Heart right ventricle (tissue), 16 donors: ENCODE results near the gene SLC35B1. TPM values are rescaled to one million over a fixed set of nuclear protein-coding genes. Genes with fewer than 3 reads are reported as not detected.

Source experiments
- ATAC-seq, 8 donors: fragments of 200-7000 bp; cut with Tn5 transposase; one replicate each; pipeline ENCODE4 v1.9.1; 2020; ENCODE audit warnings: mild to moderate bottlenecking in 8 of 8, moderate library complexity in 8 of 8, moderate number of reproducible peaks in 1 of 8
- DNase-seq, 2 donors: peaks; one replicate each; pipeline ENCODE4 v3.0.0-alpha.2; 2020
- H3K27ac ChIP-seq, 10 donors: fragments of 200-600 bp; sonication (generic) in 2 of 10; one replicate each; pipeline versions ENCODE4 v1.5.0 to v1.8.0; 2020 to 2022; ENCODE audit warnings: mild to moderate bottlenecking in 3 of 10
- H3K27me3 ChIP-seq, 7 donors: fragments of 200-600 bp; one replicate each; pipeline ENCODE4 v1.8.0; 2021 to 2022; ENCODE audit warnings: mild to moderate bottlenecking in 2 of 7
- H3K36me3 ChIP-seq, 9 donors: fragments of 200-600 bp; sonication (generic) in 1 of 9; one replicate each; pipeline versions ENCODE4 v1.5.0 to v1.8.0; 2020 to 2022; ENCODE audit warnings: mild to moderate bottlenecking in 2 of 9
- H3K4me1 ChIP-seq, 9 donors: fragments of 200-600 bp; sonication (generic) in 1 of 9; one replicate each; pipeline versions ENCODE4 v1.5.0 to v1.8.0; 2020 to 2022; ENCODE audit warnings: mild to moderate bottlenecking in 4 of 9
- H3K4me3 ChIP-seq, 10 donors: fragments of 200-600 bp; sonication (generic) in 2 of 10; one replicate each; pipeline versions ENCODE4 v1.5.0 to v1.8.0; 2020 to 2022; ENCODE audit warnings: mild to moderate bottlenecking in 7 of 10, moderate library complexity in 2 of 10
- H3K9me3 ChIP-seq, 11 donors: fragments of 200-600 bp in 10 of 11; sonication (generic) in 2 of 11; one replicate each; pipeline versions ENCODE4 v1.5.0 to v1.8.0; 2013 to 2022; ENCODE audit warnings: mild to moderate bottlenecking in 2 of 11, control low read depth in 1 of 11, moderate library complexity in 1 of 11
- WGBS, 2 donors: extraction: QIAGEN DNeasy Blood & Tissue Kit; methylation state at CpG; one replicate each; pipeline ENCODE4 v1.1.7; 2013; ENCODE audit warnings: inconsistent platforms in 1 of 2; 5-methylcytosine and 5-hydroxymethylcytosine counted together
- intact Hi-C, 10 donors: fragments of 100-400 bp; cut with DNase I; formaldehyde crosslinking; loops; one replicate each; pipeline versions ENCODE4 v1.11.1 to v1.14.2; 2022
- polyA plus RNA-seq, 2 donors: library from polyadenylated mRNA; stranded (reverse); fragments of 200-250 nt; gene quantifications; one replicate each; pipeline ENCODE4 v1.2.3, GENCODE V29; 2013
- total RNA-seq, 10 donors: library from RNA; stranded (reverse); fragmentation: NEBNext Ultra II Directional in 3 of 10; extraction: Animal tissue kit (Norgen Biotek cat#: 25700) in 3 of 10; gene quantifications; one replicate each; pipeline versions ENCODE4 v1.2.1 to v1.2.4, GENCODE V29; 2021 to 2023
- TF ChIP-seq, protein P1 (sequence below), 9 donors: fragments of 200-600 bp; sonication (generic) in 2 of 9; IDR thresholded peaks; one replicate each; pipeline versions ENCODE4 v1.5.0 to v1.8.0; 2021 to 2022; ENCODE audit warnings: antibody characterized with exemption in 9 of 9, mild to moderate bottlenecking in 5 of 9, moderate library complexity in 1 of 9
- donor health status: Arrhythmogenic right ventricular cardiomyopathy.
- donor health status: ischemic (EF 13 %, LVEDD 7.1; RV severe dilation, severe dysfunction).
- donor health status: healthy with polysubstance abuse.
- donor health status: DM: no; HTN: yes; CAD: no.
- donor health status: DM: no; HTN: no; CAD: no.
- donor health status: ischemic (EF 25% LVEDD 6.9; RV normal size, moderate dysfunction).
- donor health status: ischemic (EF 25% LVEDD 5.7; RV mildly dilated, moderate dysfunction).
- donor health status: healthy.
- donor health status: DM: yes; HTN: yes; CAD: no.
- donor health status: Ischemic cardiomyopathy.
- donor health status: ischemic (EF 35%, LVEDD 5.7; RV mildly dilated, moderate dysfunction).
- donor health status: nonischemic (EF 11% LVEDD 7.7; RV severe dilation, severe dysfunction).
- donor health status: DM: yes; HTN: yes; CAD: no.
- donor health status: PGD.
- donor health status: ischemic (EF 29% LVEDD 5.4; RV normal size, mild dysfunction).
- donor health status: nonischemic (EF 23%, LVEDD 6.1; RV moderate dilation, normal function).

Gene SLC35B1
- total and polyA plus RNA-seq, 12 donors = 60.5 to 146 (median 69.9) TPM

GRCh38 chr17:49688848-49689247 lies 18.9 kb downstream of the SLC35B1 start:
- H3K27ac ChIP-seq = peak overlapping the region in 8 of 10 donors; percentile 39 to 88 (median 70)
- 69 to 78% methylated on average over 4 of the region's 4 CpGs for WGBS, 2 donors

GRCh38 chr17:49687878-49688491 lies 19.8 kb downstream of the SLC35B1 start:
- 61 to 73% methylated on average over 10 of the region's 10 CpGs for WGBS, 2 donors
- peak in 1 of 2 donors; percentile 29 for DNase-seq
- Histone ChIP-seq H3K27me3 (no peaks in the 10 kb centered on the region), H3K36me3 (no peaks in the 10 kb centered on the region), H3K27ac (peak overlapping the region; percentile 29 to 88 (median 66)), H3K4me3 (peak overlapping the region in 1 of 10 donors; percentile 29), H3K4me1 (peaks cover 0 to 55% (median 40%) of the 10 kb centered on the region in 9 donors), H3K9me3 (no peaks in the 10 kb centered on the region)
- intact Hi-C loops = no loop called here
- TF ChIP-seq, protein P1, sequence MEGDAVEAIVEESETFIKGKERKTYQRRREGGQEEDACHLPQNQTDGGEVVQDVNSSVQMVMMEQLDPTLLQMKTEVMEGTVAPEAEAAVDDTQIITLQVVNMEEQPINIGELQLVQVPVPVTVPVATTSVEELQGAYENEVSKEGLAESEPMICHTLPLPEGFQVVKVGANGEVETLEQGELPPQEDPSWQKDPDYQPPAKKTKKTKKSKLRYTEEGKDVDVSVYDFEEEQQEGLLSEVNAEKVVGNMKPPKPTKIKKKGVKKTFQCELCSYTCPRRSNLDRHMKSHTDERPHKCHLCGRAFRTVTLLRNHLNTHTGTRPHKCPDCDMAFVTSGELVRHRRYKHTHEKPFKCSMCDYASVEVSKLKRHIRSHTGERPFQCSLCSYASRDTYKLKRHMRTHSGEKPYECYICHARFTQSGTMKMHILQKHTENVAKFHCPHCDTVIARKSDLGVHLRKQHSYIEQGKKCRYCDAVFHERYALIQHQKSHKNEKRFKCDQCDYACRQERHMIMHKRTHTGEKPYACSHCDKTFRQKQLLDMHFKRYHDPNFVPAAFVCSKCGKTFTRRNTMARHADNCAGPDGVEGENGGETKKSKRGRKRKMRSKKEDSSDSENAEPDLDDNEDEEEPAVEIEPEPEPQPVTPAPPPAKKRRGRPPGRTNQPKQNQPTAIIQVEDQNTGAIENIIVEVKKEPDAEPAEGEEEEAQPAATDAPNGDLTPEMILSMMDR (IDR thresholded peaks at IDR 0.05) = no peak
- peak in 5 of 8 donors; percentile 14 to 59 (median 53) for ATAC-seq

More at GRCh38 chr17:49688848-49689247, 18.9 kb downstream of the SLC35B1 start:
- peaks cover 0 to 55% (median 40%) of the 10 kb centered on the region in 9 donors for H3K4me1 ChIP-seq
- no peak for ATAC-seq
- peak overlapping the region in 1 of 10 donors; percentile 29 for H3K4me3 ChIP-seq
- H3K9me3 ChIP-seq = no peaks in the 10 kb centered on the region
- TF ChIP-seq, protein P1 (IDR thresholded peaks at IDR 0.05) = no peak
- no peak for DNase-seq
- intact Hi-C loops = no loop called here
- no peaks in the 10 kb centered on the region for H3K36me3 ChIP-seq
- no peaks in the 10 kb centered on the region for H3K27me3 ChIP-seq

GRCh38 chr17:49681106-49681979 lies 26.4 kb downstream of the SLC35B1 start:
- no peak for DNase-seq
- peak overlapping the region in 1 of 10 donors; percentile 26 for H3K27ac ChIP-seq

GRCh38 chr17:49680314-49680713 lies 27.4 kb downstream of the SLC35B1 start:
- WGBS, 2 donors = 69 to 70% methylated on average over 6 of the region's 6 CpGs

More at GRCh38 chr17:49681106-49681979, 26.4 kb downstream of the SLC35B1 start:
- H3K36me3 ChIP-seq = no peaks in the 10 kb centered on the region
- peaks cover 0 to 22% (median 9%) of the 10 kb centered on the region in 9 donors for H3K4me1 ChIP-seq
- no peak overlapping the region for H3K4me3 ChIP-seq
- ATAC-seq = no peak
- no peaks in the 10 kb centered on the region for H3K27me3 ChIP-seq
- TF ChIP-seq, protein P1 (IDR thresholded peaks at IDR 0.05) = no peak
- no peaks in the 10 kb centered on the region for H3K9me3 ChIP-seq
- intact Hi-C loops = loop anchor here in 1 of 10 donors (5.0 kb wide), 1 partner anchor 99 kb away; no protein-coding TSS in a partner anchor
- 72 to 76% methylated on average over 9 of the region's 9 CpGs for WGBS, 2 donors

More at GRCh38 chr17:49680314-49680713, 27.4 kb downstream of the SLC35B1 start:
- H3K27ac ChIP-seq = no peak overlapping the region
- ATAC-seq (no peak), DNase-seq (no peak)
- H3K9me3 ChIP-seq = no peaks in the 10 kb centered on the region
- TF ChIP-seq, protein P1 (IDR thresholded peaks at IDR 0.05) = no peak
- intact Hi-C loops = loop anchor here in 1 of 10 donors (5.0 kb wide), 1 partner anchor 98 kb away; no protein-coding TSS in a partner anchor
- peaks cover 0 to 6% (median 0%) of the 10 kb centered on the region in 9 donors for H3K36me3 ChIP-seq
- H3K4me1 ChIP-seq = peaks cover 0 to 32% (median 19%) of the 10 kb centered on the region in 9 donors
- no peak overlapping the region for H3K4me3 ChIP-seq
- no peaks in the 10 kb centered on the region for H3K27me3 ChIP-seq
